Activated CD4-positive, alpha-beta T cell treated with anti-CD3 and anti-CD28 coated beads, Interleukin-2, amount 50 U/mL, for 4 hours (primary cell): ENCODE data around the gene LRRC40.

Experiments
- DNase-seq, 2 experiments: peaks; one replicate each; pipeline ENCODE4 v3.0.0-alpha.2; 2020

Gene LRRC40

DNA sequence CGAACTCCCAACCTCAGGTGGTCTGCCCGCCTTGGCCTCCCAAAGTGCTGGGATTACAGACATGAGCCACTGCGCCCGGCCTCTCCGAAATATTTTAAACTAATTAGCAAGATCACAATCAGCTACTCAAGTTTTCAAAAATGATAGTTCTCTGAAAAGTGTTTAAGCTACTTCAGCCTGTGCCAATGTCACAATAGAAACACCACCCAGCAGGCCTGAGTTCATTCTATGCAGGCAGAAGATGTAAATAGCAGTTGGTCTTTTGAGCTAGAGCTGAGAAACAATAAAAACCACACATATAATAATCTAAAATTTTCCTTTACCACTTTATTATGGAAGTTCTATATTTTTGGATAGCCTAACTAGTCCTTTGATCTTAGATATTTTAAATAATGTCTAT lies 96.1 kb downstream of the LRRC40 start:
- DNase-seq: no peak

DNA sequence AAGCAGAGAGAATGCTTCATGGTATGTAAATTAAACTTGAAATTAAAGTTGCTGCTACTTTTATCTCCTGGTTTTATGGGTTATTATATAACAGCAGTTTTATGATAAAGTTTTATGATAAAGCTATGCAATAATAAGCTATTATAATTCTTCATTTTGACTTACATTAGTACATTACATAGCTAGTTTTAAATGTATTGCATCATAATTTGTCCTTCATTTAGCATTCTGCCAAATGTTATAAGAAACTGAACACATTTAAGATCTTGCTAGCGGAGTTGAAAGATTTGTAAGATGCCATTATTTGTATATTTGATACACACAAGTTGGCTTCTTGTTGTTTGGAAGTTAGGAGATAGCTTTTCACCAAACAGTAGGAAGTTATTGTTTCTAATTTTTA lies 101.6 kb downstream of the LRRC40 start:
- no peak for DNase-seq

DNA sequence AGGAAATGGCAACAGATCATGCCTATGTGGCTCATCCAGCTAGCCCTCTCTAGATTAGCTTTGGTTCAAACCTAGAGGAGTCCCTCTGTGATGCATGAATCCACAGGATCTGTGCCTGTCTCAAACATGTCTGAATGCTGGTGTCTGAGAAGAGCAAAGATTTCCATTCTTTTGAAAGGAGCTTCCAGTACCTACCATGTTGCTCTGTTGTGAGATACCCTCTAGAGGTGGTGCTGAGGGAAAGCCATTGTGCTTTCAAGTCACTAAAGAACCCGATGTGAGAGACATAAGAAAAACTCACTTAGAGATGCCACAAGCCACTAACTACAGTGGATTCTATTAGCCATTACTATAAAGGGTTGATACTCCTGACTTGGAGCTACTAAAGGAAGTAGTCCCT lies 103.6 kb downstream of the LRRC40 start:
- no peak for DNase-seq

DNA sequence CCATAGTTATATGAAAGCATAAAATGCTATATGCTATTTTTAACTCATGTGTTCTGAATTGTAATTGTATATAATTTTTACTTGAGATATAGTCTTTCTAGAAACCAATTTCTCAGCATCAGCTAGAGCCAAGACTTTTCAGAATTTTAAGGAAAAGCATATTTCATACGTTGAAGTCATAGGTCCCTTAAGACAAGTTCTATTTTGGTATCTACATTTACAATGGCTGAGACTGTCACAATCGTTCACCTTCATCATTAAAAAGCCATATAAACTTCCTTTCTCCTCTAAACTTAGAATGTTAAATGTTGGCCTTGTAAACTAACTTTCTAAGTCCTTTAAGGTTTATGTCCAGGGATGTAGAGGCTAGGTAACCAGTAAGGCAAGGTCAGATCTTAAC lies 104.1 kb downstream of the LRRC40 start:
- no peak for DNase-seq
